Ishikawa (cell line): ENCODE measurements around the gene NCOA4.

Experiments
- FOXM1 ChIP-seq: IDR thresholded peaks from 2 replicates; pipeline ENCODE4 v1.6.1; 2012; ENCODE audit warnings: low read depth, borderline replicate concordance
- MAX ChIP-seq: IDR thresholded peaks from 2 replicates; pipeline ENCODE4 v1.6.1; 2012
- RAD21 ChIP-seq: IDR thresholded peaks from 2 replicates; pipeline ENCODE4 v1.6.1; 2012; ENCODE audit warnings: low read depth
- REST ChIP-seq: IDR thresholded peaks from 2 replicates; pipeline ENCODE4 v1.6.1; 2012; ENCODE audit warnings: low read depth, mild to moderate bottlenecking
- USF1 ChIP-seq: IDR thresholded peaks from 2 replicates; pipeline ENCODE4 v1.6.1; 2012

GRCh38 chr10:46006219-46006618 is 24.2 kb downstream of the NCOA4 start:
- TF ChIP-seq USF1 (no peak), MAX (no peak), RAD21 (no peak), REST (no peak), FOXM1 (no peak)
